GM18909 (cell line): Measurements from ENCODE around the gene ATP11A.
"Not testable (repeated sequence)": the region's sequence is repeated elsewhere in the genome, so short reads cannot be mapped to it uniquely, and the experiment has no call there.

ENCODE experiments used
- ATAC-seq: cut with Tn5 transposase; IDR thresholded peaks from one replicate; pipeline ENCODE4 v1.9.1; 2021; ENCODE audit warnings: mild to moderate bottlenecking; ENCODE audit not compliant: unreplicated experiment, poor library complexity

The ATP11A gene

GRCh38 chr13:112784811-112785482, 95.1 kb downstream of the ATP11A start:
- ATAC-seq = no peak

DNA sequence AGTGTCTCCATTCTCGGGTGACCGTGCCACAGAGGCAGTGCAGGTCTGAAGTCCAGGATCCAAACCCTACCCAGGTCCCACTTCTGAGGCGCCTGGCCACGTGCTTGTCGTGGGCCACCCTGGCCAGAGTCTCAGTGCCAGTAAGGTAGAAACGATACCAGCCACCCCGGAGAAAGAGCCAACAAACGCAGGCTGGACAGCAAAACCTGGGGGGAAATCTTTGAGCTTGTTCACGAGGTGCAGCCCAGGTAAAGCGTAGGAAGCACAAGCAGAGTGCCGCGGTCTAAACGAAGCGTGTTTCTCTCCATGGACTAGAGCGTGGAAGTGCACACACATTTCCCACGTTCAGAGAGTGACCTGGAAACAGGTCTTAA, 95.6 kb downstream of the ATP11A start:
- no peak for ATAC-seq

GRCh38 chr13:112786810-112787209, 97.0 kb downstream of the ATP11A start:
- not testable (repeated sequence) for ATAC-seq

DNA sequence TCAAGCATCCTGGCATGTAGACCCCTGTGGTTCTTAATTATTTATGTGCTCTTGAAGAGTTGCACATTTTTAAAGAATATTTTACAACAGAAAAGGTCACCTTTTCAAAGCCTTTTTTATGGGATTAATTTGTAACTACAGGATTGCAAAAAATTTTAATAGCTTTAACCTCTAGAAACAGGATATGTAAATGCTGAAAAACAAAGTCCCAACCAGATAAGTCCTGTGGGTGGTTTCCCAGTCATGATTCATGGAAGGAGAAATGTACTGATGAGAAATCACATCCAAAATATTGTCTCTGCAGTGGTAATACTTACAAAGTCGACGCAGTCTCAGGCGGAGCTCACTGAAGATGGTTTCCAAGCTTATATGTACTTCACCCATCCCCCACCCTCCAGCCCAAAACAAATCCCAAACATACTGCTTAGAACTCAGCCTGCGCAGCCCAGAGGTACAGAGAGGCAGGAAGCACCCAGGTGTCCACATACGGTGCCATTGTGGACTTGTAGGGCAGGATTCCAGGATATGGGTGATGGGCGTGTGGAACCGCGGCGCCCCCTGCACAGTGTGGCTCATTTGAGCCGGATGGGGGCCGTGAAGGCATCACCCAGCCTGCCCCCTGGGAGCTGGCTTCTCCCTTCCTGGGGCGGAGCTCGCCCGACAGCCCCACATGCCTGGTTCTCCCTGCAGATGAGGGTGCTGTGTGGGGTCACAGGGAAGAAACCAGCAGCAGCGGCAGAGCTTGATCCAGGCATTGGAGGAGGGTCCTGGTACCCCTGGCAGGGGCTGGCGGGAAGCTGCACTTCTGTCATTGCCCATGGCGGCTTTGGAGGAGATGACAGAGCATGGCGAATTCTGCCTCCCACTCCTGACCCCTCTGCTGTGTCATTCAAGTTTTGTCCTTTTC, 101.2 kb downstream of the ATP11A start:
- no peak for ATAC-seq

GRCh38 chr13:112791663-112792440, 102.0 kb downstream of the ATP11A start:
- ATAC-seq = no peak

DNA sequence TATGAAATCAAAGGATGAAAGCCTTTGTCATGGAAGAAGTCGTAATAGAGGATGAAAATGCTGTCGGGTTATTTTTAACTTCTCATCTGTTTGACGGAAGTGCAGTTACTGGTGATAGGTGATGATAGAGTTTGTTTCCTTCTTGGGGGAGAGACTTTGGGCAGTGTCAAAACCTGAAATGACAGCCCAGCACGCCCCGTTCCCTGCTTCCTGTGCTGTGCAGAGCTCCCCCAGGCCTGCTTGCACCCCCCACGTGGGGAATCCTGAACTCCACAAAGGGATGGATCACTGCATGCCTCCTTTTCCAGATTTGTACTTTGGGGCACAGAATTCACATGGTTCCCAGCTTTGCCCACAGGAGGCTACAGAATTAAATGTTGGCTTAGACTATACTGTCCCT, 102.7 kb downstream of the ATP11A start:
- ATAC-seq = no peak

- ATAC-seq = no peak
Observed at GRCh38 chr13:112793545-112794445, 104.0 kb downstream of the ATP11A start.

DNA sequence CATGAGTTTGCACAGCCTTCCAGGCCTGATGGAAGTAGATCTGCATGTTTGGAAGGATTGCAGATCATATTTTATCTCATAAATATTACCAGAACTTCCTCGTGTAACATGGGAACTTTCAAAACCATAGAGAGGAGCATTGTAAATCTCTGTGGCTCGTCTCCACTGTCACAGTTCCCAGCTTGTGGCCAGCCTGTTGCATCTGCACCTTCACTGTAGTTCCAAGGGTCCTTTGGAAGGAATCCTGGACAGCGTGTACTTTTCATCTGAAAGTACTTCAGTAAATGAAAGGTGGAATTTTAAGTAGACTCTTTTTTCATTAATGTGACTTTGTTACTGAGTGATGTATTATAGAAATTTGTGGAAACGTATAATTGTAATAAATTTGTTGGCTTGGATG, 105.4 kb downstream of the ATP11A start:
- ATAC-seq = no peak

DNA sequence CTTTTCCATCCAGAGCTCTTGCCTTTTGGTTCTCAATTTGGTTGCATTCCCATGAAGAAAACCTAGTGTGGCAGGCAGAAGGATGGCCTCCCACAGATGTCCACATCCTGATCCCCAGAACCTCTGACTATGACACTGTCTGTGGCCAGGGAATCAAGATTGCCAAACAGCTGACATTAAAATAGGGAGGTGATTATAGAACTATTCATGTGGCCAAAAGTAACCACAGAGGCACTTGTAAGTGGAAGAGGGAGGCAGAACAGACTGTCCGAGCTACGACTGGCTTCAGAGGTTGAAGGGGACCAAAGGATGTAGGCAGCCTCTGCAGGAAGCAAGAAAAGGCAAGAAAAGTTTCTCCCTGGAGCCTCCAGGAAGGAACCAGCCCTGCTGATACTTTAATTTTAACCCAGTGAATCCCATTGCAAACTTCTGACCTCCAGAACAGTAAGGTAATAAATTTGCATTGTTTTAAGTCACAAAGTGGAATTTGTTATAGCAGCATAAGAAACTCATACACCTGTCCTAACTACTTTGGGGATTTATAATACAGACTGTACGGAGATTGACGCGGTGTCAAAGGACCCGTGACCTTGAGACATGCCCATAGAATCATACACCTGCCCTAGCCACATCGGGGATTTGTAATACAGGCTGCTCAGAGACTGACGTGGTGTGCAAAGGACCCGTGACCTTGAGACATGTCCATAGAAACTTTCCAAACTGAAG, 106.5 kb downstream of the ATP11A start:
- ATAC-seq = no peak

DNA sequence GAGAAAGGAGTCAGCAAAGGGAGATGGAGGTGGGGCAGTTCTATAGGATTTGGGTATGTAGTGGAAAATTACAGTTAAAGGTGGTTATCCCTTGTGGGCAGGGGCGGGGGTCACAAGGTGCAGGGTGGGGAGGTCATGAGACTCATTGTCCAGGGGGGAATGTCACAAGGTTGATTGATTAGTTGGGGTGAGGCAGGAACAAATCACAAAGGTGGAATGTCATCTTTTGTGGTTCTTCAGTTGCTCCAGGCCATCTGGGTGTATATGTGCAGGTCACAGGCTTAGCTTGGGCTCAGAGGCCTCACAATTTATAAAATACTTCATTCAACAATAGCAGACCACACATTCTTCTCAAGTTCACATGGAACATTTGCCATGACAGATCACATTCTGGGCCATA, 109.6 kb downstream of the ATP11A start:
- no peak for ATAC-seq

DNA sequence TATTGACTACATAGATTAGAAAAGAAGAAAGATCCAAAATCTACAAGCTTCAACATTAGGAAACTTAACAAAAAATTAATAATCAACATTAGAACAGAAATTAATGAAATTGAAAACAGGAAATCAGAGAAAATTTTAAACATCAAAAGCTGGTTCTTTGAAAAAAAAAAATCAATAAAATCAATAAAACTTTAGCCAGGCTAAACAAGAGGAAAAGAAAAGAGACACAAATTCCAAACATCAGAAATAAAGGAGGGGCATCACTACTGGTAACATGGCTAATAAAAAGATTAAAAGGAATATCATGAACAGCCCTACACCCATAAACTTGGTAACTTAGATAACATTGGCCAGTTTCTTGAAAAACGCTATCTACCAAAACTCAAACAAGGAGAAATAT, 110.2 kb downstream of the ATP11A start:
- no peak for ATAC-seq

- not testable (repeated sequence) for ATAC-seq
Observed at GRCh38 chr13:112800807-112801206, 111.0 kb downstream of the ATP11A start.

DNA sequence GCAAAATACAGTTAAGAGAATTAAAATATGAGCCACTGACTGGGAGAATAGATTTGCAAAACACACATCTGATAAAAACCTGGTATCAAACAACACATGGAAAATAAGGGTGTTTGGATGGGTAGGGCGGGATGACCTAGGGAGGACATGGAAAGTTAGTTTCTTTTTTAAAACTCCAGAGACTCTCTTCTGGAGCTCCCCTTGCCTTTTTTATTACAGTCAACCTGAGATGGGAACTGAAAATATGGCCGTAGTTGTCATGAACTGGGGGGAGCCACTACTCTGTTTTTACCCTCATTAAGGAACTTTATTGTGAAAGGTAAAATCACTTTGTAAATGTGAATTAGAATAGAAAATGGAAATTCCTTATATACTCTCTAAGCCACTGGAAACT, 113.0 kb downstream of the ATP11A start:
- peak; percentile 47 for ATAC-seq

DNA sequence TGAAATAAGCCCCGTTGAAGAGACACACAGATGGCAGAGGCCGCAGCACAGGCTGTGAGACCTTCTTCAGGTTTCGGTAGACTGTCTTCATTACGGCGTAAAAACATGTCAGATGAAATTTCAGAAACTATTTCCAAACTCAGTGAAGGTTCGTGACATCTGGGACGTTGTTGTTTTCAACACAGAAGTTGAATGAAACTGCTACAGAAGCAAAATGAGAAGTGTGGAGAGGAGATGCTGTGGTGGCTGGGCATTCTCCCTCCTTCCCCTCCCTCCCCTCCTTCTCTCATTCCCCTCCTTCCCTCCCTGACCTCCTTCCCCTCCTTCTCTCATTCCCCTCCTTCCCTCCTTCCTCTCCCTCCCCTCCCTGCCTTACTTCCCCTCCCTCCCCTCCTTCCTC, 113.6 kb downstream of the ATP11A start:
- ATAC-seq = peak; percentile 73

- no peak for ATAC-seq
Observed at GRCh38 chr13:112804374-112804773, 114.5 kb downstream of the ATP11A start.

DNA sequence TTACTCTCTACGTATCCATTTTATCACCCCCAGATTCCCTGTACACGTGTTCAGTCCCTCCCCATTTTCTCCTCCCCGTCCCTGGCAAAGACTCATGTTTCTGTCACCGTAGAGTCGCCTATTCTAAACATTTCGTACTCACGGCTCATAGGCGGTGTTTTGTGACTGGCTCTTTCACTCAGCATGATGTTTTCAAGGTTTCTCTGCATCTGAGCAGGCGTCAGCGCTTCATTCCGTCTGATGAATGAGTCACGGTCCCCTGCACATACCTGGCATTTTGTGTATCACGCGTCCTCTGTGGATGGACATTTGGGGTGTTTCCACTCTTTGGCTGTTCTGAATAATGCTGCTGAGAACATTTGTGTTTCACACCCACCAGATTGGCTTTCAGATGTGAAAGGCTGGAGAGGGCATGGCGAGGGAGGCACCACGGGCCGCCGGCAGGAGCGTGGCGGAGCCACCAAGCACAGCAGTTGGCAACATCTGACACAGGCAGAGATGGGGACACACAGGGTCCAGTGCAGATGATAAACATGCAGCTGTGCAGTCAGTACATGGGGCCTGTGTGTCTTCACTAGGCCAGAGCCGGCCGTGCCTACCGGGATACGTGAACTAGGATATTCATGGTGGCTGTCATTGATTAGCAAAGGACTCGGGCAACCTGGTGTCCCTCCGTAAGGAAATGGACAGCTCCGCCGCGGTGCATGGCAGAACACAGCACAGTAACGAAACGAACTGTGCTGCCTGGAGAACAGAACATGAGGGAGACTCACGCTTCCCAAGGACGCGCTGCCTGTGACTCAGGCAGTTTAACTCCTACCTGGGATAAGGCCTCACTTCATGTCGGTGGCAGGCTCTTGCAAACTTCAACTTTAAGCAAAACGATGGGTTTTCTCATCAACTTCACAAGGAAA, 117.2 kb downstream of the ATP11A start:
- ATAC-seq = no peak

GRCh38 chr13:112807653-112808376, 118.0 kb downstream of the ATP11A start:
- no peak for ATAC-seq
